Measurements from ENCODE around the gene RPL37.

DNA sequence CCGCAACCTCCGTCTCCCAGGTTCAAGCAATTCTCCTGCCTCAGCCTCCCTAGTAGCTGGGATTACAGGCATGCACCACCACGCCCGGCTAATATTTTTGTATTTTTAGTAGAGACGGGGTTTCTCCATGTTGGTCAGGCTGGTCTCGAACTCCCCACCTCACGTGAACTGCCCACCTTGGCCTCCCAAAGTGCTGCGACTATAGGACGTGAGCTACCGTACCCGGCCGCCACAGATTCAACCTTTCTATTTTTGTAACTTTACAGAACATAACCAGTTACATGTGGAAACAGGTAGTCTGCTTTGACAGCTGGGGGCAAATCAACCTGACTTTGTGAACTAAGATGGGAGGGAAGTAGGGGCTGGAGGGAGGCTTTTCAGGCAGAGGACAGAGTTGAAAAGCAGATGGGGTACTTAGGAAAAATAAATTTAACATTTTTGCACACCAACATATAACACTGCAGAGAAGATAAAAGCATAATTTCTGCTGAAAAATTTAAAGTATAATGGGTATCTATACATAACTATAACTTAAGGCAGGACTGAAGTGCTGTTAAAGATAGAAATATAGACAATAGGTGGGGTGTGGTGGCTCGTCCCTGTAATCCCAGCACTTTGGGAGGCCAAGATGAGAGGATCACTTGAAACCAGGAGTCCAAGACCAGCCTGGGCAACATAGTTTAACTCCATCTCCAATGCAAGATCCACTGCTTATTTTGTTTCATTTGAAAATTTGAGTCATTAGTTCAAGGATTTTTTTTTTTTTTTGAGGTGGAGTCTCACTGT is 5.1 kb downstream of the RPL37 start:
- TF ChIP-seq, protein P1, sequence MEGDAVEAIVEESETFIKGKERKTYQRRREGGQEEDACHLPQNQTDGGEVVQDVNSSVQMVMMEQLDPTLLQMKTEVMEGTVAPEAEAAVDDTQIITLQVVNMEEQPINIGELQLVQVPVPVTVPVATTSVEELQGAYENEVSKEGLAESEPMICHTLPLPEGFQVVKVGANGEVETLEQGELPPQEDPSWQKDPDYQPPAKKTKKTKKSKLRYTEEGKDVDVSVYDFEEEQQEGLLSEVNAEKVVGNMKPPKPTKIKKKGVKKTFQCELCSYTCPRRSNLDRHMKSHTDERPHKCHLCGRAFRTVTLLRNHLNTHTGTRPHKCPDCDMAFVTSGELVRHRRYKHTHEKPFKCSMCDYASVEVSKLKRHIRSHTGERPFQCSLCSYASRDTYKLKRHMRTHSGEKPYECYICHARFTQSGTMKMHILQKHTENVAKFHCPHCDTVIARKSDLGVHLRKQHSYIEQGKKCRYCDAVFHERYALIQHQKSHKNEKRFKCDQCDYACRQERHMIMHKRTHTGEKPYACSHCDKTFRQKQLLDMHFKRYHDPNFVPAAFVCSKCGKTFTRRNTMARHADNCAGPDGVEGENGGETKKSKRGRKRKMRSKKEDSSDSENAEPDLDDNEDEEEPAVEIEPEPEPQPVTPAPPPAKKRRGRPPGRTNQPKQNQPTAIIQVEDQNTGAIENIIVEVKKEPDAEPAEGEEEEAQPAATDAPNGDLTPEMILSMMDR (IDR thresholded peaks at IDR 0.05): no peak
- TF ChIP-seq POLR2AphosphoS5 (IDR thresholded peaks at IDR 0.05): no peak
